CD8-positive, alpha-beta memory T cell (primary cell): ENCODE results near the gene FOXA1. TPM values are rescaled to one million over a fixed set of nuclear protein-coding genes. Genes with fewer than 3 reads are reported as not detected.

Experiments
- CTCF ChIA-PET: fragments of 350-600 bp; sonication (Branson Sonifier 250); formaldehyde crosslinking; loops from one replicate; lab custom pipeline; 2021; ENCODE audit warnings: antibody characterized with exemption; lab: Charles Lee
- POLR2A ChIA-PET: fragments of 350-600 bp; sonication (Branson Sonifier 250); formaldehyde crosslinking; loops from one replicate; lab custom pipeline; 2021; ENCODE audit warnings: antibody characterized with exemption; lab: Charles Lee
- DNase-seq, 5 donors: peaks; one replicate each; pipeline versions ENCODE4 v3.0.0 to v3.0.0-alpha.2; 2020 to 2022; ENCODE audit warnings: mixed read lengths in 1 of 5
- H3K27ac ChIP-seq: one replicate; pipeline ENCODE4 v1.7.0; 2013; ENCODE audit warnings: low read depth, mild to moderate bottlenecking, low read length, moderate library complexity
- H3K27me3 ChIP-seq: 2 replicates; pipeline ENCODE4 v1.7.0; 2013; ENCODE audit warnings: low read length, mild to moderate bottlenecking; ENCODE audit not compliant: insufficient read depth, poor library complexity, severe bottlenecking
- H3K36me3 ChIP-seq: 2 replicates; pipeline ENCODE4 v1.7.0; 2013; ENCODE audit warnings: mild to moderate bottlenecking, low read length, moderate library complexity; ENCODE audit not compliant: insufficient read depth
- H3K4me1 ChIP-seq: 2 replicates; pipeline ENCODE4 v1.7.0; 2013; ENCODE audit warnings: mild to moderate bottlenecking, low read length, moderate library complexity; ENCODE audit not compliant: insufficient read depth
- H3K4me3 ChIP-seq: 2 replicates; pipeline ENCODE4 v1.7.0; 2013; ENCODE audit warnings: mild to moderate bottlenecking, low read length
- H3K9me3 ChIP-seq: 2 replicates; pipeline ENCODE4 v1.7.0; 2013; ENCODE audit warnings: mild to moderate bottlenecking, low read length
- H3K27ac Mint-ChIP-seq, 8 donors: one replicate each; pipeline ENCODE4 v1.8.0; 2020 to 2021; ENCODE audit warnings: mixed read lengths in 8 of 8, mild to moderate bottlenecking in 6 of 8, inconsistent platforms in 3 of 8, moderate library complexity in 3 of 8
- H3K27me3 Mint-ChIP-seq, 2 donors: one replicate each; pipeline ENCODE4 v1.8.0; 2020 to 2021; ENCODE audit warnings: mixed read lengths in 2 of 2, mild to moderate bottlenecking in 1 of 2, moderate library complexity in 1 of 2
- H3K36me3 Mint-ChIP-seq, 3 donors: one replicate each; pipeline ENCODE4 v1.8.0; 2020 to 2021; ENCODE audit warnings: mixed read lengths in 3 of 3, inconsistent platforms in 1 of 3, mild to moderate bottlenecking in 1 of 3
- H3K4me1 Mint-ChIP-seq, 3 donors: one replicate each; pipeline ENCODE4 v1.8.0; 2020 to 2021; ENCODE audit warnings: mixed read lengths in 3 of 3, inconsistent platforms in 1 of 3, mild to moderate bottlenecking in 1 of 3
- H3K4me3 Mint-ChIP-seq, 7 donors: one replicate each; pipeline ENCODE4 v1.8.0; 2020 to 2021; ENCODE audit warnings: mixed read lengths in 7 of 7, mild to moderate bottlenecking in 6 of 7, moderate library complexity in 4 of 7, inconsistent platforms in 2 of 7
- H3K9me3 Mint-ChIP-seq, 5 donors: one replicate each; pipeline ENCODE4 v1.8.0; 2020 to 2022; ENCODE audit warnings: mixed read lengths in 5 of 5, mild to moderate bottlenecking in 3 of 5, moderate library complexity in 2 of 5, inconsistent platforms in 1 of 5
- polyA plus RNA-seq: library from polyadenylated mRNA; unstranded; fragments of 300-500 nt; fragmentation: Illumina TruSeq; gene quantifications from one replicate; pipeline ENCODE4 v1.2.3, GENCODE V29; 2021
- total RNA-seq, 2 experiments: library from RNA; stranded (reverse); gene quantifications; one replicate each; pipeline ENCODE4 v1.2.3, GENCODE V29; 2021

The FOXA1 gene
- total and polyA plus RNA-seq, 3 experiments from 2014 or later, result 0.42 TPM; not detected in 2

DNA sequence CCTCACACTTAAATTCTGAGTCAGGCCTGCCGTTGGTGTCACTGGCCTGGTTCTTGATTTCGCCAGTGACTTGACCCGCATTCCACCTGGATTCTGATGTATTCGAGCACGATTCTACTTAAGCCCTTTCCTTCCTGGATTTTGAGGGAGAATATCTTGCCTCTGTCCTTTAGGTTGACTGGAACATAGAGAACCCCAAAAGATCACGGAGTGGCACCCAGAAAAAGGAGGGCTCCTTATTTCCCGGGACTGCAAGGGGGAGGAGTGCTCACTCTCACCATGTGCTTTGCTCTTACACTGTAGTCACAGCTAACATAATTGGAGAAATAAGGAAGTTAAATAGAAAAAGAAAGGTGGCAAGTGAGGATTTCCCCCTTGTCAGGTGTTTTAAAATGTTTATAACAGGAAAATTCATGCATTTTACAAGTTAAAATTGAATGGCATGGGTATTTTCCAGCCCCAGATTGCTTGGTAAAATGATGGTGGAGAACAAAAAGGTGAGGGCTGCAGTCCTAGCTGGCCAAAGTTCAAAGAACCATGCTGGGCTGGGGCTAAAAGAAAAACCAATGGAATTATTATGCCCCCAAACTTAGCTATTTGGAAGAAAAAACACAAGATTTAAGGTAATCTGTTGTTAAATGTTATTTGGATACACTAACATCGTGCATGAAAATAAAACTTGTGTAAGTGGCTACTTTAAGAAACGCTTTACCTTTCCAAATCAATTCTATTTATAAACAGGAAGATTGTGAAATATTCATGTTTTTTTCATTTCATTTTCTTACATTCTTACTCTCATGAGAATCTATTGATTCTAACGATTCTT, 8.9 kb downstream of the FOXA1 start:
- Histone ChIP-seq H3K36me3 (no peaks in the 10 kb centered on the region), H3K9me3 (no peaks in the 10 kb centered on the region), H3K27ac (no peak overlapping the region), H3K27me3 (peaks cover 11% of the 10 kb centered on the region), H3K4me1 (no peaks in the 10 kb centered on the region), H3K4me3 (no peak overlapping the region)
- no peak for DNase-seq
- Mint-ChIP-seq H3K27ac (no peak overlapping the region), H3K27me3 (peaks cover 38 to 64% of the 10 kb centered on the region in 2 donors), H3K4me3 (no peak overlapping the region), H3K36me3 (peaks cover 0 to 1% (median under 1%) of the 10 kb centered on the region in 3 donors), H3K9me3 (peaks cover 5 to 34% (median 22%) of the 10 kb centered on the region in 5 donors), H3K4me1 (no peaks in the 10 kb centered on the region)
- POLR2A ChIA-PET, result no interaction called here
- CTCF ChIA-PET, result no interaction called here

DNA sequence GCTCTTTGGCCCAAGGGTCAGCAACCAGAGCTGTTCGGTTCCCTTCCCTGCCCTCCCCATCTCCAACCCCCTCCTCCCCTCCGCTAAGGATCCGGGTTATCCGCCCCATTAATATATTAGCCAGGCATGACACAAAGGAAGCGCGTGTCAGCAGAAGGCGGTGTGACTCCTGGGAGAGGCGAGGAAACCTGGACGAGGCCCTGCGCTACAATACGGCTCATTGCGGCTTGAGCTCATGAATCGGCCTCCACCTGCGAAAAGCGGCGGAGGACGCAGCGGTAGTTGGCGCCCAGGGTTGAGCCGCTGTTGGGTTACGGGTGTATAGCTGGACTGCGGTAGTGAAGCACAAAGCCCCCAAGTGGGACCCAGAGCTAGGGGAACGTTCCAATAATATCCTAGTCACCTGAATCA, 9.9 kb downstream of the FOXA1 start:
- ChIA-PET POLR2A (no interaction called here), CTCF (no interaction called here)
- H3K4me3 Mint-ChIP-seq, result no peak overlapping the region
- H3K4me1 ChIP-seq, result no peaks in the 10 kb centered on the region
- H3K4me3 ChIP-seq, result no peak overlapping the region
- no peaks in the 10 kb centered on the region for H3K36me3 ChIP-seq
- H3K36me3 Mint-ChIP-seq, result no peaks in the 10 kb centered on the region
- H3K9me3 ChIP-seq, result no peaks in the 10 kb centered on the region
- peaks cover 11% of the 10 kb centered on the region for H3K27me3 ChIP-seq
- H3K4me1 Mint-ChIP-seq, result no peaks in the 10 kb centered on the region
- H3K27ac ChIP-seq, result no peak overlapping the region
- H3K27ac Mint-ChIP-seq, result no peak overlapping the region
- H3K27me3 Mint-ChIP-seq, result peaks cover 33 to 56% of the 10 kb centered on the region in 2 donors
- H3K9me3 Mint-ChIP-seq, result peaks cover 4 to 28% (median 14%) of the 10 kb centered on the region in 5 donors
- DNase-seq, result no peak

DNA sequence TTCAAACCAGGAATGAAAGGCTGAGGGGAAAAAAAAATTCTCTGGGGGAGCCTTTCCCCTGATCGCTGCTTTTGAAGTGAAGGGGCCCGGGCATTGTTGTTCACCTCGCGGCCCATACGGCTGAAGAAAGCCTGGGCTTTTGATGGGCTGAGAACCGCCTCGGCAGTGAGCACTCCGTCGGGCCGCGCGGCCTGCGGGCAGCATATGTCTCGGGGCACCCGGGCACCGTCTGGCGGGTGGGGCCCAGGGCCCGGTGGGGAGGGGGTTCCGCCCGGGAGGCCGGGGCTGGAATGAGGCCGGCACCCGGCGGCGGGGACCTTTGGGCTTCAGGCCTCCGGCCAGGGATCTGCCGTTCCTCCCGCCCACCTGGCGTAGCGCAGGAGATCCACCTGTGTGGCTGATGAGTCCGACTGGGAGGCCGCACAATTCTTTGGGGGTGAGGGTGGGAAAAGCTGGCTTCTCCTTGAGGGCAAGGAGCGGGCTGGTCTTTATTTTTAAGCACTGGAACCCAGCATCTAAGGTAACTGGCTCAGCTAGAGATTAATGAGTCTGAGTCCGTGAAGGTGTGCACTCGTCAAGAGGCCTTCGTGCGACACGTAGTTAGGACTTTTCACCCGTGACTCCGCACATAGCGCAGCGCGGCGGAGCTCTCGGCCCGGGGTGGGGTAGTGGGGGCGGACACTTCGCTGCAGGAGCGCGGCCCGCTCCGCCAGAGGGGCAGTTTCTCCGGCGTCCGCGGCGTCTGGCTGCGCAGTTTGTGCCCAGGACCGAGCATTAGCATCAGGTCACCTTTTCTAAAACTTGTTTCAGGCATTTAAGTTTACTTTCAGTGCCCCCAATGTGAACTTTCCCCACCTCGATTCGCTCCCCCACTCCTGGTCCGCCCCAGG, 10.6 kb downstream of the FOXA1 start:
- no peak overlapping the region for H3K4me3 Mint-ChIP-seq
- H3K9me3 Mint-ChIP-seq, result peaks cover 5 to 27% (median 13%) of the 10 kb centered on the region in 5 donors
- peaks cover 31 to 57% of the 10 kb centered on the region in 2 donors for H3K27me3 Mint-ChIP-seq
- ChIA-PET CTCF (no interaction called here), POLR2A (no interaction called here)
- Histone ChIP-seq H3K4me3 (no peak overlapping the region), H3K9me3 (no peaks in the 10 kb centered on the region), H3K27me3 (peaks cover 11% of the 10 kb centered on the region), H3K4me1 (no peaks in the 10 kb centered on the region), H3K36me3 (no peaks in the 10 kb centered on the region), H3K27ac (no peak overlapping the region)
- H3K36me3 Mint-ChIP-seq, result no peaks in the 10 kb centered on the region
- no peak overlapping the region for H3K27ac Mint-ChIP-seq
- DNase-seq, result no peak
- no peaks in the 10 kb centered on the region for H3K4me1 Mint-ChIP-seq

DNA sequence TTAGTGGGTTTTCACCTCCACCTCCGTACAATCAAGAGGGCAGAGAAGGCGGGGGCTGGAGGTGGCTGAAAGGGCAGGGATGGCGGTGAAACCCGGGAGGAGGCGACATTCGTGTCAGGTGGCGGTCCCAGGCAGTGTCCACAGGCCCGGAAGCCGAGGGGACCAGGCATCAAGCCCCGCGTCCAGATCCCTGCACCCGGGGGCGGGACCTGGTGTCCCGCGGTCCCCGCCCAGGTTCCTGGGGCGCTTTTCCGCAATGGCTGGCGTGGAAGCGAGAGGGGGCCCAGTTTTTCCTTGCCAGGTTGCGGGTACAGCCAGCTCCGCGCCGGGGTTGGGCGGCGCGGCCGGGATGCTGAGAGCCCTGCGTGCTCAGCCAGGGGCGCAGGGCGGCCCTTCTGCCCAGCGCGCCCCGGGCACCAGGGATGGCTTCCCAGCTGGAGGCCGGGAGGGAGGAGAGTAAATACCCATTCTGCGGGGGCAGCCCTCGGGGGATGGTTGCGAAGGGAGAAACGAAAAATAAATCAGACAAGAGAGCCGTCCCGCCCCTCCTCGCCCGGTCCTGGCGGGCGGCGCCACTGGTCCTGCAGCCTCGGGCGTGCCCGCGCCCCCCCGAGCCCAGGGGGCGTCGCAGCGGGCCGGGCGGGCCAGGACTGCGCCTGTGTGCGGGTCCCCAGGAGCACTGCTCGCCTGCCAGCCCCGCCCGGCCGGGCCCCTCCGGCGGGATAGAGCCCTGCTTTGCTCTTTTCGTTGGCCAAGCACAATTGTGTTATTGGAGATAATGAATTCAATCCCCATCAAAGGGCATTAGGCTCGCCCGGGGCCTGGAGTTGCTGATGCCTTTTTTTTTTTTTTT, 11.5 kb downstream of the FOXA1 start:
- ChIA-PET POLR2A (no interaction called here), CTCF (no interaction called here)
- H3K36me3 Mint-ChIP-seq, result no peaks in the 10 kb centered on the region

DNA sequence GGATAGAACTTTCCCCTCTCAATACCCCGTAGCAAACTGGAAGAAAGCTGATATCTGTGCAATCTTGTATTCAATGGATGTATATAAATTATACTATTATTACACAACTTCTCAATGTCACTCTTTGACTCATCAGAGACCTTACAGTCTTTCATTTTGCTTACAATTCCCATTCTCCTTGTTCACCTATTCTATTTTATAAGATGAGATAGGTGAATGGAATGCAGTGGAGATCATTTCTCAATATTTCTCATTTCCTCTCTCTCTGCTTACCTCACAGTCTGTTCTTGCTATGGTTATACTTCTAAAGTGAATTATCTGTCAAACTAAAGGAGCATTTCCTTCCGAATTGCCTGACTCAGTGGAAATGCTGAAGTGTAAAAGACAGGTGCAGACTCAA, 14.9 kb downstream of the FOXA1 start:
- no peak overlapping the region for H3K27ac ChIP-seq
- POLR2A ChIA-PET, result no interaction called here
- no peaks in the 10 kb centered on the region for H3K4me1 Mint-ChIP-seq
- H3K36me3 ChIP-seq, result no peaks in the 10 kb centered on the region
- no peak for DNase-seq
- H3K9me3 Mint-ChIP-seq, result peaks cover 0 to 3% (median 1%) of the 10 kb centered on the region in 5 donors
- H3K4me3 Mint-ChIP-seq, result no peak overlapping the region
- CTCF ChIA-PET, result no interaction called here
- no peak overlapping the region for H3K4me3 ChIP-seq
- H3K27me3 Mint-ChIP-seq, result peaks cover 9 to 20% of the 10 kb centered on the region in 2 donors
- H3K36me3 Mint-ChIP-seq, result no peaks in the 10 kb centered on the region
- no peaks in the 10 kb centered on the region for H3K27me3 ChIP-seq
- no peaks in the 10 kb centered on the region for H3K4me1 ChIP-seq
- H3K27ac Mint-ChIP-seq, result no peak overlapping the region
- H3K9me3 ChIP-seq, result no peaks in the 10 kb centered on the region

More for the DNA sequence above, 11.5 kb downstream of the FOXA1 start:
- no peak for DNase-seq
- Histone ChIP-seq H3K36me3 (no peaks in the 10 kb centered on the region), H3K9me3 (no peaks in the 10 kb centered on the region), H3K4me3 (no peak overlapping the region), H3K27ac (no peak overlapping the region), H3K27me3 (peaks cover 4% of the 10 kb centered on the region), H3K4me1 (no peaks in the 10 kb centered on the region)
- peaks cover 27 to 48% of the 10 kb centered on the region in 2 donors for H3K27me3 Mint-ChIP-seq
- no peak overlapping the region for H3K4me3 Mint-ChIP-seq
- no peaks in the 10 kb centered on the region for H3K4me1 Mint-ChIP-seq
- H3K9me3 Mint-ChIP-seq, result peaks cover 0 to 20% (median 5%) of the 10 kb centered on the region in 5 donors
- H3K27ac Mint-ChIP-seq, result no peak overlapping the region

DNA sequence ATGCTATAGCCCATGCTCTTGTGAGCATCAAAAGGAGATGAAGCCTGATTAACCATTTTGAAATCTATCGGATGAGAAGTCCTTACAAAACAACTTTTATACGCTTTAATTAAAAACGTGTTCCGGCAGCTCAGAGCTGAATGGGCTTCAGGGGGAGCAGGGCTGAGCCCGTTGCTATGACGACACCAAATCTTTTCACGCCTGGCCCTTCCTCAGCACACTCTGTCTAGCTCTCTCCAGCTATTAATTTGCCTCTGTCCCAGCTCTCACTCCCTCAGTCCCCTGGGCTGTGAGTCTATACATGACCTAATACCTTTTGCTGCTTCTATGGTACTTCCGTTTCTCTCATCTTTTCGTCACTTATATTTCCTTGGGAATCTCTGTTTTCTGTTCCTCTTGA, 15.8 kb downstream of the FOXA1 start:
- H3K27me3 ChIP-seq, result no peaks in the 10 kb centered on the region
- H3K27me3 Mint-ChIP-seq, result peaks cover 4 to 19% of the 10 kb centered on the region in 2 donors
- POLR2A ChIA-PET, result no interaction called here
- no peak overlapping the region for H3K27ac ChIP-seq
- CTCF ChIA-PET, result no interaction called here
- no peaks in the 10 kb centered on the region for H3K36me3 ChIP-seq
- no peaks in the 10 kb centered on the region for H3K4me1 Mint-ChIP-seq
- no peak for DNase-seq
- no peak overlapping the region for H3K4me3 ChIP-seq
- H3K27ac Mint-ChIP-seq, result no peak overlapping the region
- H3K9me3 ChIP-seq, result no peaks in the 10 kb centered on the region
- H3K4me1 ChIP-seq, result no peaks in the 10 kb centered on the region
- H3K36me3 Mint-ChIP-seq, result no peaks in the 10 kb centered on the region
- H3K4me3 Mint-ChIP-seq, result no peak overlapping the region
- peaks cover 0 to 5% (median under 1%) of the 10 kb centered on the region in 5 donors for H3K9me3 Mint-ChIP-seq

DNA sequence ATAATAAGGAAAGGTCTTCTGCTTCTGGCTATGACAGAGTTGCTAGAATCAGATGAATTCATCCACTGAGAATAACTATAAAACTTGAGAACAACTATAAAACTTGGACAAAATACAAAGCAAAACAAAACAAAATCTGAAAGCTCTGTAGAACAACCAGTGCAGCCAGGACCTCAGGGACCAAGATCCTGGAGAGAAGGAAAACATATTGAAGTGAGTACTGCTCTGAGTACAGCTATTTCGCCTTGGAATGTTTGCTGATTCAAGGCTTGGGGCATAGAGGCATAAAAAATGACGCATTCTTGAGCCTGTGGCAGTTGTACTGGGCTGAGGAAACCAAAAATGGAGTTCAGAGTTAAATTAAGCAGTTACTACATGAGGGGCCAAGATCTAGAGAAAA, 21.7 kb downstream of the FOXA1 start:
- H3K9me3 ChIP-seq, result no peaks in the 10 kb centered on the region
- POLR2A ChIA-PET, result no interaction called here
- CTCF ChIA-PET, result no interaction called here
- no peaks in the 10 kb centered on the region for H3K36me3 Mint-ChIP-seq
- no peak for DNase-seq
- H3K27me3 Mint-ChIP-seq, result peaks cover 0 to 3% of the 10 kb centered on the region in 2 donors
- no peak overlapping the region for H3K27ac ChIP-seq
- peaks cover 0 to 11% (median 4%) of the 10 kb centered on the region in 5 donors for H3K9me3 Mint-ChIP-seq
- no peak overlapping the region for H3K27ac Mint-ChIP-seq
- H3K4me1 Mint-ChIP-seq, result no peaks in the 10 kb centered on the region
- no peak overlapping the region for H3K4me3 ChIP-seq
- no peaks in the 10 kb centered on the region for H3K36me3 ChIP-seq
- no peak overlapping the region for H3K4me3 Mint-ChIP-seq
- no peaks in the 10 kb centered on the region for H3K4me1 ChIP-seq
- no peaks in the 10 kb centered on the region for H3K27me3 ChIP-seq
